Measurements from ENCODE around the gene KCNG1. TPM values are rescaled to one million over a fixed set of nuclear protein-coding genes. Genes with fewer than 3 reads are reported as not detected.

KCNG1 gene
- total RNA-seq, 1 donor from 2014 or later = 3.6 TPM

DNA sequence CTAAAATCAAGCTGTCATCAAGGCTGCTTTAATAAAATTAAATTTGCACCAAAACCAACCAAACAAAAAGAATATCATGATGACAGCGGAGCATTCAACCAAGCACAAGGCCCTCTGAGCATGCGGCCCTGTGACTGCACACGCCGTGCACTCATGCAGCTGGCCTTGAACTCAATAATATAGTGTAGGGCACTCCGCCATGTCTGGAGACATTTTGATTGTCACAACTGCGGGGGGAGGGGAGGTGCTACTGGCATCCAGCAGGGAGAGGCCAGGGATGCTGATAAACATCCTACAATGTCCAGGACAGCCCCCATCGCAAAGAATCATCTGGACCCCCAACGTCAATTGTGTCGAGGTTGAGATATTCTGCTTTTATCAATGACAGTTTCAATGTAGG is 54.6 kb downstream of the KCNG1 start:
- Mint-ChIP-seq H3K27ac (ENCODE audit: unreplicated experiment) (peak overlapping the region; percentile 82), H3K9me3 (ENCODE audit: unreplicated experiment) (peaks cover 19% of the 10 kb centered on the region)
- DNase-seq = peak; percentile 53

GRCh38 chr20:50967586-50967985 is 55.3 kb downstream of the KCNG1 start:
- TF ChIP-seq CTCF (IDR thresholded peaks at IDR 0.05; ENCODE audit: partially characterized antibody, unreplicated experiment) = no peak
- Mint-ChIP-seq H3K4me3 (ENCODE audit: unreplicated experiment) (peak overlapping the region; percentile 77), H3K27ac (ENCODE audit: unreplicated experiment) (peak overlapping the region; percentile 82), H3K36me3 (ENCODE audit: unreplicated experiment) (no peaks in the 10 kb centered on the region), H3K27me3 (ENCODE audit: unreplicated experiment) (peaks cover 8% of the 10 kb centered on the region), H3K9me3 (ENCODE audit: unreplicated experiment) (peaks cover 17% of the 10 kb centered on the region), H3K4me1 (ENCODE audit: low read depth, unreplicated experiment) (peaks cover 23% of the 10 kb centered on the region)
- peak; percentile 66 for DNase-seq

More for the DNA sequence above, 54.6 kb downstream of the KCNG1 start:
- Mint-ChIP-seq H3K36me3 (ENCODE audit: unreplicated experiment) (no peaks in the 10 kb centered on the region), H3K4me1 (ENCODE audit: low read depth, unreplicated experiment) (peaks cover 23% of the 10 kb centered on the region), H3K27me3 (ENCODE audit: unreplicated experiment) (peaks cover 8% of the 10 kb centered on the region), H3K4me3 (ENCODE audit: unreplicated experiment) (peak overlapping the region; percentile 77)
- no peak for TF ChIP-seq CTCF (IDR thresholded peaks at IDR 0.05; ENCODE audit: partially characterized antibody, unreplicated experiment)

DNA sequence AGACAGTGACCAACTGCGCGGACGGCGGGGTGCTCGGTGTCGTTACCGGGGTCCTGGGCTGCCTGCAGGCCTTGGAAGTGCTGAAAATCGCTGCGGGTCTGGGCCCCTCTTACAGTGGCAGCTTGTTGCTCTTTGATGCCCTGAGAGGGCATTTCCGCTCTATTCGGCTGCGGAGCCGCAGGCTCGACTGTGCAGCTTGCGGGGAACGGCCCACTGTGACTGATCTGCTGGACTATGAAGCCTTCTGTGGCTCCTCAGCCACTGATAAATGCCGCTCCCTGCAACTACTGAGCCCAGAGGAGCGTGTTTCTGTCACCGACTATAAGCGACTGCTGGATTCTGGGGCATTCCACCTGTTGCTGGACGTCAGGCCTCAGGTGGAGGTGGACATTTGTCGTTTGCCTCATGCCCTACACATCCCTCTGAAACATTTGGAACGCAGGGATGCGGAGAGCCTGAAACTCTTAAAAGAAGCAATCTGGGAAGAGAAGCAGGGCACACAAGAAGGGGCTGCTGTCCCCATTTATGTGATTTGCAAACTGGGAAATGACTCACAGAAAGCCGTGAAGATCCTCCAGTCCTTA is 63.3 kb downstream of the KCNG1 start:
- DNase-seq = no peak
- Mint-ChIP-seq H3K4me3 (ENCODE audit: unreplicated experiment) (peak overlapping the region; percentile 97), H3K4me1 (ENCODE audit: low read depth, unreplicated experiment) (peaks cover 19% of the 10 kb centered on the region), H3K36me3 (ENCODE audit: unreplicated experiment) (no peaks in the 10 kb centered on the region), H3K27ac (ENCODE audit: unreplicated experiment) (no peak overlapping the region), H3K27me3 (ENCODE audit: unreplicated experiment) (peaks cover 5% of the 10 kb centered on the region), H3K9me3 (ENCODE audit: unreplicated experiment) (peaks cover 2% of the 10 kb centered on the region)
- no peak for TF ChIP-seq CTCF (IDR thresholded peaks at IDR 0.05; ENCODE audit: partially characterized antibody, unreplicated experiment)

DNA sequence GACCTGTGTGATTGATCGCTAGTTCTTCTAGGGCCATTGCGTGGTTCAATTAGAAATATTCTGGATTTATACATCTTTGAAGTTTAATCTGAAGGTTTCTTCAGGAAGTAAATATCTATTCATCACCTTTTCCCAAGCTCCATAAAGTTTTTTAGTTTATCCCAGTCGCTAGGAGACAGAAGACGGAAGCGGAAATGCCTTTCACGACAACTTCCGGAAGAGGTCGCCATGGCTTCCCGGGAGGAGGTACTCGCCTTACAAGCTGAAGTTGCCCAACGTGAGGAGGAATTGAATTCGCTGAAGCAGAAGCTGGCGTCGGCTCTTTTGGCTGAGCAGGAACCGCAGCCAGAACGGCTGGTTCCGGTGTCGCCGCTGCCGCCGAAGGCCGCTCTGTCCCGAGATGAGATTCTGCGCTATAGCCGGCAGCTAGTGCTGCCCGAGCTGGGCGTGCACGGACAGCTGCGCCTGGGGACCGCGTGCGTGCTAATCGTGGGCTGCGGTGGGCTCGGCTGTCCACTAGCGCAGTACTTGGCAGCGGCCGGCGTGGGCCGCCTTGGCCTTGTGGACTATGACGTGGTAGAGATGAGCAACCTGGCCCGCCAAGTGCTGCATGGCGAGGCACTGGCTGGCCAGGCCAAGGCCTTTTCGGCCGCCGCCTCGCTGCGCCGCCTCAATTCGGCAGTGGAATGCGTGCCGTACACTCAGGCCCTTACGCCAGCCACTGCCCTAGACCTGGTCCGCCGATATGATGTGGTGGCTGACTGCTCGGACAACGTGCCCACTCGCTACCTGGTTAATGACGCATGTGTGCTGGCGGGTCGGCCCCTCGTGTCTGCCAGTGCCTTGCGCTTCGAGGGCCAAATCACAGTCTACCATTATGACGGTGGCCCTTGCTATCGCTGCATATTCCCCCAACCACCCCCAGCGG is 64.0 kb downstream of the KCNG1 start, which contains the start of gene MOCS3:
TSS of gene MOCS3 (plus strand) at position 204 of the 928 bp plus-strand sequence. CDS start at position 229, 25 bp downstream.
- Mint-ChIP-seq H3K4me1 (ENCODE audit: low read depth, unreplicated experiment) (peaks cover 19% of the 10 kb centered on the region), H3K9me3 (ENCODE audit: unreplicated experiment) (peaks cover 1% of the 10 kb centered on the region), H3K36me3 (ENCODE audit: unreplicated experiment) (no peaks in the 10 kb centered on the region), H3K4me3 (ENCODE audit: unreplicated experiment) (peak within 1 kb of the TSS; percentile 97), H3K27me3 (ENCODE audit: unreplicated experiment) (peaks cover 5% of the 10 kb centered on the region), H3K27ac (ENCODE audit: unreplicated experiment) (peak within 1 kb of the TSS; percentile 98)
- peak; percentile 30 for TF ChIP-seq CTCF (IDR thresholded peaks at IDR 0.05; ENCODE audit: partially characterized antibody, unreplicated experiment)
- peak; percentile 71 for DNase-seq

Data from glutamatergic neuron (in vitro differentiated cells).